ENCODE results near the gene SH3GL2.

- TF ChIP-seq CTCF (conservative IDR thresholded peaks at IDR 0.05) (no peak), ZFX (IDR thresholded peaks at IDR 0.05) (no peak)
Observed at GRCh38 chr9:17611342-17611741, 32.5 kb downstream of the SH3GL2 start.

Data from C4-2B (cell line).